MM.1S (cell line): Measurements from ENCODE around the gene GALNT9.

Experiments
- DNase-seq: peaks from one replicate; pipeline ENCODE4 v3.0.0-alpha.2; 2015
- H2AFZ ChIP-seq: fragments of 300-600 bp; sonication (generic); 2 replicates; pipeline ENCODE4 v1.6.0; 2016; ENCODE audit warnings: antibody characterized with exemption, low read length
- H3F3A ChIP-seq: fragments of 300-600 bp; sonication (generic); 2 replicates; pipeline ENCODE4 v1.6.1; 2016; ENCODE audit warnings: mild to moderate bottlenecking, antibody characterized with exemption, low read length, moderate library complexity, mixed read lengths; ENCODE audit not compliant: insufficient read depth
- H3K27ac ChIP-seq: fragments of 300-600 bp; sonication (generic); 2 replicates; pipeline ENCODE4 v1.5.1; 2016; ENCODE audit warnings: mild to moderate bottlenecking, low read length
- H3K27me3 ChIP-seq: fragments of 300-600 bp; sonication (generic); replicated peaks from 2 replicates; pipeline ENCODE4 v1.6.0; 2016; ENCODE audit warnings: low read length; ENCODE audit not compliant: insufficient read depth
- H3K36me3 ChIP-seq: fragments of 300-600 bp; sonication (generic); replicated peaks from 2 replicates; pipeline ENCODE4 v1.6.1; 2016; ENCODE audit warnings: mild to moderate bottlenecking, low read length, mixed read lengths; ENCODE audit not compliant: insufficient read depth
- H3K4me1 ChIP-seq: fragments of 300-600 bp; sonication (generic); 2 replicates; pipeline ENCODE4 v1.6.1; 2016; ENCODE audit warnings: low read length, mixed read lengths
- H3K4me2 ChIP-seq: fragments of 300-600 bp; sonication (generic); 2 replicates; pipeline ENCODE4 v1.6.0; 2016; ENCODE audit warnings: low read depth, low read length
- H3K4me3 ChIP-seq: fragments of 300-600 bp; sonication (generic); 2 replicates; pipeline ENCODE4 v1.5.1; 2016; ENCODE audit warnings: low read length, mixed read lengths
- H3K79me2 ChIP-seq: fragments of 300-600 bp; sonication (generic); 2 replicates; pipeline ENCODE4 v1.6.1; 2016; ENCODE audit warnings: mixed run types, low read length, mixed read lengths
- H3K9ac ChIP-seq: fragments of 300-600 bp; sonication (generic); 2 replicates; pipeline ENCODE4 v1.6.1; 2016; ENCODE audit warnings: low read length, mixed read lengths
- H3K9me2 ChIP-seq: fragments of 300-600 bp; sonication (generic); replicated peaks from 2 replicates; pipeline ENCODE4 v1.6.1; 2016; ENCODE audit warnings: mild to moderate bottlenecking, low read length, mixed read lengths; ENCODE audit not compliant: insufficient read depth
- H3K9me3 ChIP-seq: fragments of 300-600 bp; sonication (generic); replicated peaks from 2 replicates; pipeline ENCODE4 v1.6.1; 2016; ENCODE audit warnings: mild to moderate bottlenecking, low read length, mixed read lengths; ENCODE audit not compliant: insufficient read depth
- H4K20me1 ChIP-seq: fragments of 300-600 bp; sonication (generic); 2 replicates; pipeline ENCODE4 v1.6.1; 2016; ENCODE audit warnings: mild to moderate bottlenecking, low read length, moderate library complexity, mixed read lengths; ENCODE audit not compliant: insufficient read depth
- EZH2 ChIP-seq: fragments of 300-600 bp; sonication (generic); optimal IDR thresholded peaks from 2 replicates; pipeline ENCODE3; 2017; ENCODE audit warnings: low read depth, mild to moderate bottlenecking, antibody characterized with exemption, low read length, mixed read lengths
- EZH2phosphoT487 ChIP-seq: fragments of 300-600 bp; sonication (generic); IDR thresholded peaks from 2 replicates; pipeline ENCODE4 v1.6.1; 2018; ENCODE audit warnings: antibody characterized with exemption, low read length
- TF ChIP-seq, protein P1 (sequence below): fragments of 300-600 bp; sonication (generic); IDR thresholded peaks from 2 replicates; pipeline ENCODE4 v1.5.1; 2016; ENCODE audit warnings: antibody characterized with exemption, low read length, mixed read lengths

The GALNT9 gene

DNA sequence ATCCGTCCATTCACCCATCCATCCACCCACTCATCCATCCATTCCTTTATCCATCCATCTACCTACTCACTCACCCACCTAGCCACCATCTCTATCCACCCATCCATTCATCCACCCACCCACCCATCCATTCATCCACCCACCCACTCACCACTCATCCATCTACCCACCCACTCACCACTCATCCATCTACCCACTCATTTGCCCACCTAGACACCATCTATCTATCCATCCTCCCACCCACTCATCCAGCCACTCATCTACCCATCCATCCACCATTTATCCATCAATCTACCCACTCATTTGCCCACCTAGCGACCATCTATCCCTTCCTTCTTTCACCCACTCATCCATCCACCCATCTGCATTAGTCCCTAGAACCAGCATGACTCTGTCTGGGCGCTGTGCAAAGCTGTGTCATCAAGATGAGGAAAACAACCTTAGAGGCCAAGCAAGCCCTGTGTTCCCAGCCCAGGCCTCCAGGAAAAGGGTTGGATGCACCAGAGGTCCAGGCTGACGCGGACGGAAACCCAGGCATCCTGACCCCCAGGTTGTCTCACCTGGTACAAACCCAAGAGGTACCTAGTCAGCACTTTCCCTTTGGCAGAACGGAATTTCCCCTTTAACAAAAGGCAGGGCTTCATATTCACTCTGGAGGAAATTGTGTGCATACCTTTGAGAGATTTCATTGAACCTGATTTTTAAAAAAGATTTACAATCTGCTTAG lies 111.4 kb downstream of the GALNT9 start:
- TF ChIP-seq EZH2phosphoT487, result no peak
- TF ChIP-seq, protein P1, sequence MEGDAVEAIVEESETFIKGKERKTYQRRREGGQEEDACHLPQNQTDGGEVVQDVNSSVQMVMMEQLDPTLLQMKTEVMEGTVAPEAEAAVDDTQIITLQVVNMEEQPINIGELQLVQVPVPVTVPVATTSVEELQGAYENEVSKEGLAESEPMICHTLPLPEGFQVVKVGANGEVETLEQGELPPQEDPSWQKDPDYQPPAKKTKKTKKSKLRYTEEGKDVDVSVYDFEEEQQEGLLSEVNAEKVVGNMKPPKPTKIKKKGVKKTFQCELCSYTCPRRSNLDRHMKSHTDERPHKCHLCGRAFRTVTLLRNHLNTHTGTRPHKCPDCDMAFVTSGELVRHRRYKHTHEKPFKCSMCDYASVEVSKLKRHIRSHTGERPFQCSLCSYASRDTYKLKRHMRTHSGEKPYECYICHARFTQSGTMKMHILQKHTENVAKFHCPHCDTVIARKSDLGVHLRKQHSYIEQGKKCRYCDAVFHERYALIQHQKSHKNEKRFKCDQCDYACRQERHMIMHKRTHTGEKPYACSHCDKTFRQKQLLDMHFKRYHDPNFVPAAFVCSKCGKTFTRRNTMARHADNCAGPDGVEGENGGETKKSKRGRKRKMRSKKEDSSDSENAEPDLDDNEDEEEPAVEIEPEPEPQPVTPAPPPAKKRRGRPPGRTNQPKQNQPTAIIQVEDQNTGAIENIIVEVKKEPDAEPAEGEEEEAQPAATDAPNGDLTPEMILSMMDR, result no peak
- TF ChIP-seq EZH2, result no peak
- H3K27me3 ChIP-seq, result no peaks in the 10 kb centered on the region

DNA sequence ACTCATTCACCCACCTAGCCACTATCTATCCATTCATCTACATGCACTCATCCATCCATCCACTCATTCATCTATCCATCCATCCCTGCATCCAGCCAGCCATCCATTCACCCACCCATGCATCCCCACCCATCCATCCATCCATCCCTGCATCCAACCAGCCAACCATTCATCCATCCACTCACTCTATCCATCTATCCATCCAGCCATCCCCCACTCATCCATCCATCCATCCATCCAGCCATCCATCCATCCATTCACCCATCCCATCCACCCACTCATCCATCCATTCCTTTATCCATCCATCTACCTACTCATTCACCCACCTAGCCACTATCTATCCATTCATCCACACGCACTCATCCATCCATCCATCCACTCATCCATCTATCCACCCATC lies 112.0 kb downstream of the GALNT9 start:
- no peaks in the 10 kb centered on the region for H3K4me1 ChIP-seq

More for the DNA sequence above, 111.4 kb downstream of the GALNT9 start:
- H3K36me3 ChIP-seq, result no peaks in the 10 kb centered on the region
- H3K4me2 ChIP-seq, result no peak overlapping the region
- DNase-seq, result no peak
- H3K27ac ChIP-seq, result no peak overlapping the region
- H3K4me1 ChIP-seq, result no peaks in the 10 kb centered on the region
- no peak overlapping the region for H2AFZ ChIP-seq
- H3K4me3 ChIP-seq, result no peak overlapping the region
- no peaks in the 10 kb centered on the region for H3K9me3 ChIP-seq
- H3K79me2 ChIP-seq, result no peaks in the 10 kb centered on the region
- H4K20me1 ChIP-seq, result no peaks in the 10 kb centered on the region
- no peaks in the 10 kb centered on the region for H3F3A ChIP-seq
- no peak overlapping the region for H3K9ac ChIP-seq
- no peaks in the 10 kb centered on the region for H3K9me2 ChIP-seq

DNA sequence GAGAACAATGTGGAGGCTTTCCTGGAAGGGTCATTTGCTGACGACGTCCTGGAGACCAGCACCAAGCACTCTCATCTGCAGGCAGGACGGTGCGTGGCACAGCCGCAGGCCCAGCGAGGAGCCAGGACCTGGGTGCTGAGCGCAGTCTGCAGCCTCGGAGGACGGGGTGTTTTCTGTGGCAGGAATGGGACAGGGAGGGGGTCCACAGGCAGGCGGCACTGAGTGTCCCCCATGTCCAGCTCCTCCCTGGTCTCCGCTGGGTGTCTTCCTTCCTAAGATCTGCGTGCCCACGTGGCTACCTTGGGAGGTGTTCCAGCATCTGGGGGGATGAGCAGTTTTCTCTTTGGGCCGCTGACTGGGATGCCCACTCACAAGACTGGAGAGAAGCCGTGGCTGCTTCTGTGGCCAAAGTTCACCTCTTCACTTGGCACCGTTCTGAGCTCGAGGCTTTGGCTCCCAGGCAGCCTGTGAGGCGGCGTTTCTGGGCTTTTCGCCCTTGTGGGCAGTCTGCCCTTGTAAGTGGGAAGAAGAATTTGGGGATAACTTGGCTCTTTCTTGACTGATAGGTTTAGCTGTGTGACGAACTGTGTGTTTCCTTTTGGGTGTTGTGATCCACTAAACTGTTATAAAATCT lies 112.9 kb downstream of the GALNT9 start:
- TF ChIP-seq EZH2phosphoT487, result no peak
- TF ChIP-seq, protein P1, result no peak
- no peak for TF ChIP-seq EZH2
- Histone ChIP-seq H3K4me3 (no peak overlapping the region), H4K20me1 (no peaks in the 10 kb centered on the region), H3K27me3 (no peaks in the 10 kb centered on the region; the same call in 1 of the 2 replicates), H3K4me2 (no peak overlapping the region), H3K9ac (no peak overlapping the region), H3K9me3 (no peaks in the 10 kb centered on the region), H3K79me2 (no peaks in the 10 kb centered on the region), H3K27ac (no peak overlapping the region), H2AFZ (no peak overlapping the region), H3F3A (no peaks in the 10 kb centered on the region), H3K4me1 (no peaks in the 10 kb centered on the region), H3K9me2 (no peaks in the 10 kb centered on the region), H3K36me3 (no peaks in the 10 kb centered on the region)
- DNase-seq, result no peak

More for the DNA sequence above, 112.0 kb downstream of the GALNT9 start:
- Histone ChIP-seq H3K9ac (no peak overlapping the region), H3K9me2 (no peaks in the 10 kb centered on the region), H3K4me3 (no peak overlapping the region), H2AFZ (no peak overlapping the region), H3K27ac (no peak overlapping the region), H3F3A (no peaks in the 10 kb centered on the region), H3K9me3 (no peaks in the 10 kb centered on the region), H3K36me3 (no peaks in the 10 kb centered on the region), H4K20me1 (no peaks in the 10 kb centered on the region), H3K79me2 (no peaks in the 10 kb centered on the region), H3K27me3 (no peaks in the 10 kb centered on the region), H3K4me2 (no peak overlapping the region)
- TF ChIP-seq EZH2phosphoT487 (no peak), EZH2 (no peak)
- TF ChIP-seq, protein P1, result no peak
- no peak for DNase-seq
